GM19463 (cell line): ENCODE results near the gene IMMP2L.

Experiments
- ATAC-seq: cut with Tn5 transposase; IDR thresholded peaks from one replicate; pipeline ENCODE4 v1.9.1; 2021; ENCODE audit warnings: mild to moderate bottlenecking, moderate library complexity; ENCODE audit not compliant: unreplicated experiment

IMMP2L gene

GRCh38 chr7:110786328-110786965, 775.8 kb downstream of the IMMP2L start:
- ATAC-seq, result no peak

DNA sequence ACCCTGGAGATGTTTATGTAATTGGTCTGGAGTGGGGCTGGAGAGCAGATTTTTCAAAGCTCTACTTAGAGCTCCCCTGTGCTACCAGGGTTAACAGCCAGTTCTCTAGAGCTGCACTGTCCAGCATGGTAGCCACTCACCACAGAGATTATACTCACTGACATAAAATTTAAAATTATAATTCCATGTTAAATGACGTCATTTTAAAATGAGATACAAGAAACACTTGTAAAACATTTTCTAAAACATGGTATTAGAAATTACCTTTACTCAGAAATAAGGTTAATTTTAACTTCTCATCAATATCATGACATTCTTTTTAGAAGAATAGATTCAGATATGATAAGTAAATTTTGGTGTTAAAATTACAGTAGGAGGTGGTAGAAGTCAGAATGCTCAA, 777.5 kb downstream of the IMMP2L start:
- ATAC-seq, result no peak

DNA sequence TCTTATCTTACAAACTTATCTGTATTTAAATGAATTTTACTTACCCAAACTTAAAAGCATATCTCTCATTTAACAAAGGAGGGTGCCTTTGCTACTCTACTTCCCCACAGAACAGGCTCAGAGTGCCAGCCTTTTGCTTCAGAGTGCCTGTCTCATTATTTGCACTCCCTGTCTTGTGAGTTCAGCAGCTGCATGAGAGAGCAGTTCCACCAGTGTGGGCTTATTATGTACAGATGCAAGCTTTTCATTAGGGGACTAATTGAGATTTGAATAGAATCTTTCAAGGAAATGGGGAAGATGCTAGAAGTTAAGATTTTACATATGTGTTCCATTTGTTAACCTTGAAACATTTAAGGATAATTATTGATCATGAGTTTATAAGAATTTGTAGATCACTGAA, 781.6 kb downstream of the IMMP2L start:
- no peak for ATAC-seq

DNA sequence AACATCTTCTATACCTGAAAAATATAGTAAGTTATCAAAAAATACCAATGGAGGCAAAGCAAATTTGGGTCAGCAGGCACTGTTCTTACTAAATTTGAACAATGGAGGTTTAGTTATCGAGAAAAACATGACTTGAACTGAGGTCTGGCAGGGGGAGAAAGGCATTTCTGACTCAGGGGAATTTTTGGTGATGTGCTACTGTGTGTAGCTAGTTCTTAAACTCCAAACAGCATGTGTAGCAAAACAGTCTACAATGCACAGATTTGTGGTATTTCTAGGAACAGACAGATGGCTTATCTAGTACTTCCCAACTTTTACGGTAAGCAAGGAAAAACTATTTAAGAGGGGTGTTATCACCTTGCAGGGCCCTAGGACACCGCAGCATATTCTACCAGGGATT, 783.0 kb downstream of the IMMP2L start:
- ATAC-seq, result peak; percentile 44

GRCh38 chr7:110775046-110775445, 787.2 kb downstream of the IMMP2L start:
- ATAC-seq, result no peak

GRCh38 chr7:110774071-110774470, 788.2 kb downstream of the IMMP2L start:
- no peak for ATAC-seq

DNA sequence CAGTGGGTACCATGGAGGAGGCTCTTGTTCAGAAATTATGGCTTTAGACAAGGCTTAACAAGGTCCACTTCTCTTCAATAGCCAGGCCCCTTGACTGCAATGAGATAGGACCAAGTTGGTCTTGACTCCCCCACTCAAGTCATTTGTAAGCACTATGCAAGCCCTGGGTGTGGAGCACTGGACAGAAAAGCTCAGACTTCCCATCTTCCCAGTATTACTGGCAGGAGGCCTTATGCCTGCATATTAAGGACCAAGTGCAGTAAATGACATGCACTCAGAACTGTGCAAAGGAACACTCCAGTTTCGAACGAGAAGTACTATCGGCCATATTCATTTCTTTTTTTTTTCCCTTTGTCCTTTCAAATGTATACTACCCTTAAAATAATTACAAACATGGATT, 789.7 kb downstream of the IMMP2L start:
- no peak for ATAC-seq

GRCh38 chr7:110771717-110772116, 790.6 kb downstream of the IMMP2L start:
- no peak for ATAC-seq

GRCh38 chr7:110767550-110768110, 794.7 kb downstream of the IMMP2L start:
- no peak for ATAC-seq

DNA sequence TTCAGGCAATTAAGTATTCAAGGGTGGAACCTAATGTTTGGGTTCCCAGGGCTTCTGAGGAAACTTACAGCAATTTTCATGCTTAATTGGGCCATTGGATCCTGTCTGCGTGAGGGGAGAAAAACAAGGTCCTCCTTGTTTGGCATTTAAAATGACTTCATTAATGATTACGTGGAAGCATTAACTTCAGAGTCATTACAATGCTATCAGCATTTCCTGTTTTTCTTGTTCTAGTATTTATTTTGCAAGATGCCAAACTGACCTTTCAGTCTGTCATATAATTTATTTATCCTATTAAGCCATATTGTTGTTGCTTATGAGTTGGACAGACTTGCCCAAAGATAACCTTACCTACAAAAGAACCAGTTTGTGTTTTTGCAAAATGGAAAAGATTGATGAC, 795.4 kb downstream of the IMMP2L start:
- no peak for ATAC-seq

DNA sequence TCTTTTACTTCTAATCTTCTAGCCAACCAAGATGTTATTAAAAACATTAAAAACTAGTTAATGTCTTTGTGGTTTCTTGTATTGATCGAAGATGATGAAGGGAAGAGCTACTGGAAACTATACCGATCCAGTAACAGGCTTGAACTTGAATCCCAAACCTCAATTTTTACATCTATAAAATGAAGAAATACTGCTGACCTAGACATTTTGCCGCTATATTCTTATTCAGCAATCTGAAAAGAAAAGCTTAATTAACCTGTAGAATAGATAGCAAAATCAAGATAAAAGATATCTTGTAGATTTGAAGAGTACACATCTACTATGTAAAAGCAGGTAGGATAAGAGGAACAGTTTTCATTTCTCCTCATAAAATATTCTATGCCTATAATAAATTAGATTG, 797.4 kb downstream of the IMMP2L start:
- ATAC-seq, result no peak

DNA sequence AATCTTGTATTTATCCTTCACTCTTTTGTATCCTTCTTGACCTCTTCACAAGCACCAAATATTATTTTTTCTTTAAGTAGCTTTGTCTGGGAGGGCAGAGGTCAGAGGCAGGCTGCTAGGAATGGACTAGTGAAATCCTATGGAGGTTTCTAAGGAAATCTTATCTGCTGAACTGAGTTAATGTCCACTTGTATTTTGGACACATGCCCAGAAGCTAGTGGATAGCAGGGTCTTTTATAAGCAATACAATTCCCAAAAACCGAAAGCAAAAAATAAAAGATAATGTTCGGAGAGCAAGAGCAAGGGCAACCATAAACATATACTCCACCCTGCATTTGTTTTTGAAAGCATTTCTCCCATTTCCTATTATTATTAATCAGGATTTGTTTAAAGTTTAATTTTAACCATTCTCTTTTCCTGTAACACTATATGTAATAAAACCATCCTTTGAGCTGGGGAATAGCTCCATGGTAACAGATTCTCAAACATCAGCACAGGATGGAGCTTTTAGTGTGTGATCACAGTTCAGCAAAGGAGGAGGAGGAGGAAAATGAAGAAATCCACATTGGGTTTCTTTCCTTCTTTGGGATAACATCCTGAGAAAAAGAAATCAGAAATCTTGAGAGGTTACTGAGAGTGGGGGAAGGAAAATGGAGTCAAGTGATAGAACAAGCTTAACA, 799.6 kb downstream of the IMMP2L start:
- ATAC-seq, result no peak

GRCh38 chr7:110760341-110760740, 802.0 kb downstream of the IMMP2L start:
- ATAC-seq, result no peak

DNA sequence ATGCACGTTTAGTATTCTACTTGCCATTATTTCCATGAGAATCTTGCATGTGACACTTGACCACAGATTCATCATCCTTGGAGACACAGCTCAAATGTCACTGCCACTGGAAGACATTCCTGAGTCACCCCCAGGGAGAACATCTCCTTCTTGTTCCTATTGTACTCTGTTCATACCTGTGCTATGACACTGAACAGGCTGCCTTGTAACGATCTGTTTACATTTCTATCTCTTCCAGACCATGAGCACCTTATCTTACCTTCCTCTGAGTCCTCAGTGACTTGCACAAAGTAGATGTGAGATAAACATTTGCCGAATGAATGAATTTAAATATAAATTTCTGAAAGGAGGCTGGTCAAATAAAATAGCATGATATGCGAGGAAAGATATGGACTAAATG, 803.2 kb downstream of the IMMP2L start:
- no peak for ATAC-seq

DNA sequence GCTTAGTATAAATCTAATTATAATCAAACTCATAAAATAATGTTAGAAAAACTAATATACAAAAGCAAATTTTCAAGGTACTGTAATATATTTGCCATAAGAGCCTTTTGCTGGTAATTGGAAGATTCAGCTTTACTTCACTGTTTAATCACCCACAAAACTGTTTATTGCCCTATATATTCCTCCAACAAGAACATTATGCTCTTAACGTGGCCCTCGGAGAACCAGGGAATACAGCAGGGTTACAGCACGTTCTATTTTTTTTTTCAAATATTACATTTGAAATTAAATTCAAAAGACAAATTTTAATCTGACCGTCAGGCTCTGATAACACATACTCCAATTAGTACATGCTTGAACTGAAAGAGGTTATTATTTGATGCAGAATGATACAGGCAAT, 807.6 kb downstream of the IMMP2L start:
- no peak for ATAC-seq

GRCh38 chr7:110750931-110751605, 811.2 kb downstream of the IMMP2L start:
- no peak for ATAC-seq

DNA sequence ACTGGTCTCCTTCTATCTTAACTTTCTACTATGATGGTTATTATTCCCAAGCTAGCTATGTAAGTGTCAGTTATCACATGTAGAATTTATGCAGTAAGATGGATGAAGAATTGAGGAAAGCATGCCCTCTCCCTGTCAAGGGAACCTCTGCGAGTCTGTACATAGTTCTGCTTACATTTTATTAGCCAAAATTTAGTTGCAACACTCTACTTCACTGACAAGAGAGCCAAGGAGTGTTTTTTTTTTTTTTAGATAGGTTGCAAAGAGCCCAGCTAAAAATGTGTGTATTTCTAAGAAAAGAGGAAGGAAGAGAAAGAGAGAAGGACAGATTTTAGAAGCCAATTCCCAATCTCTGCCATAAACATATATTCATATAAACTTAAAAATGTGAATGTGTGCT, 829.1 kb downstream of the IMMP2L start:
- ATAC-seq, result no peak

DNA sequence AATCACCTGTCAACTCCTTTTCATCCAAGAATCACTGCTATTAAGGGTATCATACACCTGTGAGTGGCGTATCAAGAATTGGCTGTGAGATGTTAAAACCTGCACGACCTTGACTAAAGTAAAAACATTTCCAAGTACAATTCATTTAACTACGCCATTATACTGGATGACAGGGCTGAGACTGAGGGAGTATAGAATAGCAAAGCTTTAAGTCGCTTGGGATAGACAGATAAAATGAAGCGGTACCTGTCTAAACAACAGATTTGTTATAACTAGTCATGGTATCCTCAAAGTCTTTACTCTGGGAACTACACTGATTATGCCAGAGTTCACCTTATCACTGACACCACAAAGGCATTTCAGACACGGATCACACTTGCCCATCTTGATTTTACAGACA, 837.5 kb downstream of the IMMP2L start:
- no peak for ATAC-seq

- ATAC-seq, result no peak
Measured at GRCh38 chr7:110721395-110721794, 840.9 kb downstream of the IMMP2L start.

DNA sequence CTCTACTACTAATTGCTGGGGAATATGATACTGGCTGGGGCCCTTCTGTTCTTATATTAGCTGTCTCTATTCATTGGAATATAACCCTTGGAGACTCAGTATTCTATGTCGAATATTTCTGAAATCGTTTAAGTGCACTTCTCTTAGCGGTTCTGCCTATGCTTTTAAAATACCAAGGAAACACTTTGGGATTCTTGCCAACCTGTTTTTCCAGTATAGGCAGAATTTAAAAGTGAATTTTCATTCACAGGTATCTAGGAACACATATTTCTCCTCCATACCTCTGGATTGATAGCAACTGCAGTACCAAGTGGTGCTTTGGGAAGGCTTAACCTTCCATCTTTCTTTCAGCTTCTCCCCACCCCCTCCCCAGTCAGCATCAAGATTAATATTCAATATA, 841.7 kb downstream of the IMMP2L start:
- ATAC-seq, result no peak

DNA sequence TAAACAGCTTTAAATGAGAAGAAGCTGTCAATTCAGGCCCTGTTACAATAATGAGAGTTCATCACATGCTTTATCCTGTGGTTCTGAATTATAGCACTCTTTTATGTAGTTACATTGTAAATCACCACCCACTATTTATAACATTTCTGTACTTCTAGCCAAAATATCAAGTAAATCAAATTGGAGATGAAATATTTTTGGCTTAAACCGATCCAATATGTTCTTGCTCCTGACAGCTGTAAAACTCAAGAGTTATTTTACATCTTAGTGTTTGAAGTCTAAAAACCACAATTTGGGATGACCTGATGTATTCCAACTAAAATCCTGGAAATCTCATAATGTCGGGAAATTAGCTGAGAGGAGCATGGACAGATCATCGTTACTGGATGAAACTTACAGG, 842.6 kb downstream of the IMMP2L start:
- ATAC-seq, result no peak
